ENCODE results near the gene ARHGEF19. TPM values are rescaled to one million over a fixed set of nuclear protein-coding genes. Genes with fewer than 3 reads are reported as not detected.
"Not testable (repeated sequence)": the region's sequence is repeated elsewhere in the genome, so short reads cannot be mapped to it uniquely, and the experiment has no call there.

The ARHGEF19 gene
- total RNA-seq, 1 experiment from 2014 or later, result 38.5 TPM

- intact Hi-C loops (cut with micrococcal nuclease; ENCODE audit: unreplicated experiment), result no loop called here
- H3K36me3 ChIP-seq (ENCODE audit: low read depth), result no peaks in the 10 kb centered on the region
- H3K4me2 ChIP-seq, result no peak overlapping the region
- no peak for DNase-seq
- no peaks in the 10 kb centered on the region for H3F3A ChIP-seq (ENCODE audit: insufficient read depth, low read depth)
- CTCF ChIA-PET, result no interaction called here
- no peaks in the 10 kb centered on the region for H3K9me3 ChIP-seq (ENCODE audit: insufficient read depth, low read depth)
- POLR2A ChIA-PET (ENCODE audit: unreplicated experiment), result no interaction called here
- no peak overlapping the region for H2AFZ ChIP-seq
- TF ChIP-seq CTCF (conservative IDR thresholded peaks at IDR 0.05) (no peak), EZH2 (IDR thresholded peaks at IDR 0.05; ENCODE audit: low read depth) (no peak)
- no peaks in the 10 kb centered on the region for H3K27me3 ChIP-seq (ENCODE audit: insufficient read depth, low read depth)
- no TSS peak for BruUV-seq (replicated peaks)
- H3K79me2 ChIP-seq (ENCODE audit: low read depth), result no peaks in the 10 kb centered on the region
- no peak overlapping the region for H3K4me3 ChIP-seq
- H3K9me2 ChIP-seq (ENCODE audit: insufficient read depth), result no peaks in the 10 kb centered on the region
- H4K20me1 ChIP-seq (ENCODE audit: insufficient read depth), result no peaks in the 10 kb centered on the region
- 0 out of 2 replicates have a peak, but pooled peaks cover 6% of the 10 kb centered on the region for H3K4me1 ChIP-seq (replicated peaks; ENCODE audit: insufficient read depth)
- H3K27ac ChIP-seq, result no peak overlapping the region
These were observed 46.2 kb upstream of the ARHGEF19 start for GRCh38 chr1:16258591-16259135.

GRCh38 chr1:16257968-16258367 lies 45.5 kb upstream of the ARHGEF19 start:
- H3K9me2 ChIP-seq (ENCODE audit: insufficient read depth), result no peaks in the 10 kb centered on the region
- H3K36me3 ChIP-seq (ENCODE audit: low read depth), result no peaks in the 10 kb centered on the region
- TF ChIP-seq CTCF (conservative IDR thresholded peaks at IDR 0.05), result no peak
- no peak for TF ChIP-seq EZH2 (IDR thresholded peaks at IDR 0.05; ENCODE audit: low read depth)
- no peaks in the 10 kb centered on the region for H3K79me2 ChIP-seq (ENCODE audit: low read depth)
- H4K20me1 ChIP-seq (ENCODE audit: insufficient read depth), result no peaks in the 10 kb centered on the region
- no TSS peak for BruUV-seq (replicated peaks)
- H3K27me3 ChIP-seq (ENCODE audit: insufficient read depth, low read depth), result no peaks in the 10 kb centered on the region
- no peak overlapping the region for H3K27ac ChIP-seq
- H3F3A ChIP-seq (ENCODE audit: insufficient read depth, low read depth), result no peaks in the 10 kb centered on the region
- H3K9me3 ChIP-seq (ENCODE audit: insufficient read depth, low read depth), result no peaks in the 10 kb centered on the region
- DNase-seq, result no peak
- H3K4me2 ChIP-seq, result no peak overlapping the region
- H2AFZ ChIP-seq, result no peak overlapping the region
- H3K4me3 ChIP-seq, result no peak overlapping the region
- POLR2A ChIA-PET (ENCODE audit: unreplicated experiment), result interaction anchor here (0.6 kb wide), 1 partner anchor 1119 kb away, joined by 3 read pairs; no protein-coding TSS in a partner anchor
- intact Hi-C loops (cut with micrococcal nuclease; ENCODE audit: unreplicated experiment), result no loop called here
- CTCF ChIA-PET, result no interaction called here
- 0 out of 2 replicates have a peak, but pooled peaks cover 6% of the 10 kb centered on the region for H3K4me1 ChIP-seq (replicated peaks; ENCODE audit: insufficient read depth)

- CTCF ChIA-PET; BruUV-seq (replicated peaks): not testable (repeated sequence)
These were observed 45.1 kb upstream of the ARHGEF19 start for GRCh38 chr1:16257556-16257955.

GRCh38 chr1:16256478-16256877 lies 44.0 kb upstream of the ARHGEF19 start:
- Histone ChIP-seq H3K4me1 (replicated peaks; ENCODE audit: insufficient read depth) (0 out of 2 replicates have a peak, but pooled peaks cover 6% of the 10 kb centered on the region), H3K4me3 (no peak overlapping the region), H3K27me3 (ENCODE audit: insufficient read depth, low read depth) (no peaks in the 10 kb centered on the region), H4K20me1 (ENCODE audit: insufficient read depth) (no peaks in the 10 kb centered on the region), H3K9me2 (ENCODE audit: insufficient read depth) (no peaks in the 10 kb centered on the region), H3K27ac (no peak overlapping the region), H3K9me3 (ENCODE audit: insufficient read depth, low read depth) (no peaks in the 10 kb centered on the region), H3F3A (ENCODE audit: insufficient read depth, low read depth) (no peaks in the 10 kb centered on the region), H3K79me2 (ENCODE audit: low read depth) (no peaks in the 10 kb centered on the region), H3K36me3 (ENCODE audit: low read depth) (no peaks in the 10 kb centered on the region), H2AFZ (no peak overlapping the region), H3K4me2 (no peak overlapping the region)
- CTCF ChIA-PET, result no interaction called here
- no peak for TF ChIP-seq CTCF (conservative IDR thresholded peaks at IDR 0.05)
- TF ChIP-seq EZH2 (IDR thresholded peaks at IDR 0.05; ENCODE audit: low read depth), result no peak
- POLR2A ChIA-PET (ENCODE audit: unreplicated experiment), result no interaction called here
- no TSS peak for BruUV-seq (replicated peaks)
- intact Hi-C loops (cut with micrococcal nuclease; ENCODE audit: unreplicated experiment), result no loop called here
- no peak for DNase-seq

More at GRCh38 chr1:16257556-16257955, 45.1 kb upstream of the ARHGEF19 start:
- H3K27me3 ChIP-seq (ENCODE audit: insufficient read depth, low read depth); H3K4me3 ChIP-seq; H3K79me2 ChIP-seq (ENCODE audit: low read depth); H3K4me1 ChIP-seq (replicated peaks; ENCODE audit: insufficient read depth); H3K27ac ChIP-seq; H3K9me3 ChIP-seq (ENCODE audit: insufficient read depth, low read depth); DNase-seq; H3F3A ChIP-seq (ENCODE audit: insufficient read depth, low read depth); H2AFZ ChIP-seq; H3K4me2 ChIP-seq; H3K36me3 ChIP-seq (ENCODE audit: low read depth); H4K20me1 ChIP-seq (ENCODE audit: insufficient read depth); H3K9me2 ChIP-seq (ENCODE audit: insufficient read depth); intact Hi-C loops (cut with micrococcal nuclease; ENCODE audit: unreplicated experiment): not testable (repeated sequence)
- POLR2A ChIA-PET (ENCODE audit: unreplicated experiment), result interaction anchor here (0.6 kb wide), 1 partner anchor 1120 kb away, joined by 3 read pairs; no protein-coding TSS in a partner anchor
